ENCODE results near the gene THBS2. TPM values are rescaled to one million over a fixed set of nuclear protein-coding genes. Genes with fewer than 3 reads are reported as not detected.

THBS2 gene
- total RNA-seq, 1 donor from 2014 or later, result not detected

DNA sequence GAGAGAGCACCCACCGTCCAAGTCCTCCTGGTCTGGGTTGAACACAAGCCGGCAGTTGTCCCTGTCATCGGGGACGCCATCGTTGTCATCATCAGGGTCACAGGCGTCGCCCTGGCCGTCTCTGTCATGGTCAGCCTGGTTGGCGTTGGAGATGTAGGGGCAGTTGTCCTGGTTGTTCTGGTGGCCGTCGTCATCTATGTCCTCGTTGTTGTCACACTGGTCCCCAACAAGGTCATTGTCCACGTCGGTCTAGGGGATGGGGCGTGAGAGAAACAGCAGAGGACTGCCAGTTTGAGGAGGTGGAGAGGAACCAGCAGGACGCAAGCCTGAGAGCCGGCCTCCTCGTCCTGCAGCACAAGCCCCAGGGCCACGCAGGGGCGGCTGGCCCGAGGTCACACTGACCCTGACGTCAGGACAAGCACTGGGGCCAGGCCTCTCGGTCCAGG lies 28.5 kb downstream of the THBS2 start:
- no peaks in the 10 kb centered on the region for H3K27me3 Mint-ChIP-seq

DNA sequence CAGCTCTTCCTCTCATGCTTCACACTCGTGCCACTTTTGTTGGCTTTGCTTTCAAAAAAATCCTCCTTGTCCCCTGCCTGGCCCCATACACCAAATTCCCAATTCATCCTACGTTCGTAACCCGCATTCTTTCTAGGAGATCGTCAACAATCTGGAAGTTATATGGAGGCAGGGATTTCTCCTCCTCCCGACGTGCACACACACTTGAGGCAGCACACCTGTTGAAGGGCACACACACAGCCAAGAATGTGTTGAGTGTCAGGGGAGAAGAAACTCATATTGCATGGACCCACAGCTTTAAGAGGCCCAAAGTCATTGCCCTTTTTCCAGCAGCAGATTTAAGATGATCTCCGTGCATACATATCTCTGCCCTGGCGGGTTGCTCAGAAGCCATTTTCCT lies 28.9 kb downstream of the THBS2 start:
- Mint-ChIP-seq H3K27me3 (no peaks in the 10 kb centered on the region), H3K36me3 (ENCODE audit: insufficient read depth) (no peaks in the 10 kb centered on the region), H3K4me1 (ENCODE audit: low read depth) (peaks cover 3% of the 10 kb centered on the region), H3K4me3 (ENCODE audit: low read depth) (no peak overlapping the region), H3K9me3 (ENCODE audit: low read depth) (no peaks in the 10 kb centered on the region), H3K27ac (no peak overlapping the region)
- DNase-seq (ENCODE audit: low spot score, unreplicated experiment), result no peak
- TF ChIP-seq, protein P1, sequence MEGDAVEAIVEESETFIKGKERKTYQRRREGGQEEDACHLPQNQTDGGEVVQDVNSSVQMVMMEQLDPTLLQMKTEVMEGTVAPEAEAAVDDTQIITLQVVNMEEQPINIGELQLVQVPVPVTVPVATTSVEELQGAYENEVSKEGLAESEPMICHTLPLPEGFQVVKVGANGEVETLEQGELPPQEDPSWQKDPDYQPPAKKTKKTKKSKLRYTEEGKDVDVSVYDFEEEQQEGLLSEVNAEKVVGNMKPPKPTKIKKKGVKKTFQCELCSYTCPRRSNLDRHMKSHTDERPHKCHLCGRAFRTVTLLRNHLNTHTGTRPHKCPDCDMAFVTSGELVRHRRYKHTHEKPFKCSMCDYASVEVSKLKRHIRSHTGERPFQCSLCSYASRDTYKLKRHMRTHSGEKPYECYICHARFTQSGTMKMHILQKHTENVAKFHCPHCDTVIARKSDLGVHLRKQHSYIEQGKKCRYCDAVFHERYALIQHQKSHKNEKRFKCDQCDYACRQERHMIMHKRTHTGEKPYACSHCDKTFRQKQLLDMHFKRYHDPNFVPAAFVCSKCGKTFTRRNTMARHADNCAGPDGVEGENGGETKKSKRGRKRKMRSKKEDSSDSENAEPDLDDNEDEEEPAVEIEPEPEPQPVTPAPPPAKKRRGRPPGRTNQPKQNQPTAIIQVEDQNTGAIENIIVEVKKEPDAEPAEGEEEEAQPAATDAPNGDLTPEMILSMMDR (IDR thresholded peaks at IDR 0.05; ENCODE audit: unreplicated experiment), result no peak

More for the DNA sequence above, 28.5 kb downstream of the THBS2 start:
- Mint-ChIP-seq H3K4me3 (ENCODE audit: low read depth) (no peak overlapping the region), H3K27ac (no peak overlapping the region), H3K4me1 (ENCODE audit: low read depth) (peaks cover 3% of the 10 kb centered on the region), H3K36me3 (ENCODE audit: insufficient read depth) (no peaks in the 10 kb centered on the region), H3K9me3 (ENCODE audit: low read depth) (no peaks in the 10 kb centered on the region)
- DNase-seq (ENCODE audit: low spot score, unreplicated experiment), result no peak
- TF ChIP-seq, protein P1 (IDR thresholded peaks at IDR 0.05; ENCODE audit: unreplicated experiment), result no peak

DNA sequence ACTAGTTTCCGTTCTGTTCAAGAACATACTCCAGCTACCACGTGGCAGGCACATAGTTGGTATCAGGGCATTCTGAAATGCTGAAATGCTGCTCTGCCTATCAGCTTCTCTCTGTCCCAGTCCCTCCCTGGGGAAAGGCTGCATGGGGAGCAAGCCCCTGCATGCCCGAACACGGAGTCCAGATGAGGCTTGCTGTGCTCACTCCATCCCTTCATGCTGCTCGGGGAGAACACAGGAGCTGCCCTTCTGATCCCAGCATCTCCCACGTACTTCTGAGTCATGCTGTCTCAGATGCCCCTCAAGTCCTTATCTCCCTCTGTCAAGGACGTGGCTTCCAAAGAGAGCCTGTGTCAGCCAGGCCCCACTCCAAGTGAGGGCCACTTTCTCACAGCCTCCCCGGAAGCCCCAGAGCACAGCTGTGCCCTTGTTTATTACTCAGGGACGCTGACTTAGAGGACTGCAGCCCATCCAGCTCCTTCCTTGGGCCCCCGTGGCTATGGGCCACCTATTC lies 29.4 kb downstream of the THBS2 start:
- H3K4me1 Mint-ChIP-seq (ENCODE audit: low read depth), result peaks cover 1% of the 10 kb centered on the region
- TF ChIP-seq, protein P1 (IDR thresholded peaks at IDR 0.05; ENCODE audit: unreplicated experiment), result no peak
- H3K9me3 Mint-ChIP-seq (ENCODE audit: low read depth), result no peaks in the 10 kb centered on the region
- H3K27me3 Mint-ChIP-seq, result no peaks in the 10 kb centered on the region
- no peak overlapping the region for H3K4me3 Mint-ChIP-seq (ENCODE audit: low read depth)
- DNase-seq (ENCODE audit: low spot score, unreplicated experiment), result no peak
- H3K36me3 Mint-ChIP-seq (ENCODE audit: insufficient read depth), result no peaks in the 10 kb centered on the region
- no peak overlapping the region for H3K27ac Mint-ChIP-seq

DNA sequence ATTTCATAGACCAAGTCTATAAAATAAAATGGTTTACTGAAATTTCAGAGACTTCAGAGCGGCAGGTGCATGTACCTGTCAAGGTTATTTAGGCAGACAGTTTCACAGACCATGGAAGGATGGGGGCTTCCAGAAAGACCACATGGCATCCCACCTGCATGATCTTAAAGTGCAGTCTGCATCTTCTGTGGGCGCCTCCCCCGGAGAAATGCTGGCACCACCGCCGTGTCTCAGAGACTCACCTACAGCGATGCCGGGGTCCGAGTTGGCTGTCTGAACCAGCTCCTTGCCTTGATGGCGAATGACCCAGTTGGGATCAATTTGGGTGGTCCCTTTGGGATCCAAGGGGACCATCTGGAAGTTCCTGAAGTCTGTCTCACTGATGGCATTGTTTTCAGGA lies 30.6 kb downstream of the THBS2 start:
- Mint-ChIP-seq H3K27ac (no peak overlapping the region), H3K9me3 (ENCODE audit: low read depth) (no peaks in the 10 kb centered on the region), H3K36me3 (ENCODE audit: insufficient read depth) (no peaks in the 10 kb centered on the region)

DNA sequence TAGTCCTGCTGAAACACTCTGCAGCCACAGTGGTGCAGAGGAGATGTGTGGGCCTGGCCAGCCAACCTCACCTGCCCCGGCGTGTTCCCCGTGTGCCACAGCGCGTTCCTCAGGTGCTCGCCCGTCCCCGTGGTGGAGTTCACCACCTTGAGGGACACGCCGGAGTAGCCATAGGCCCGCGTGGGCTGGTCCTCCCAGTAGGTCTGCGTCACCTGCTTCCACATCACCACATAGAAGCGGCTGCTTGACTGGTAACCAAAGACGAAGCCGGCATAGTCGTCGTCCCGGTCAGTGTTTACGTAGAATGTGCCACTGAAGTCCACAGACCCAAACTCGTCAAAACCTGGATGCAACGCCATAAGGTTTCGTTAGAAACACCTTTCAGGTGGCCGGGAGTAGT lies 31.5 kb downstream of the THBS2 start:
- TF ChIP-seq, protein P1 (IDR thresholded peaks at IDR 0.05; ENCODE audit: unreplicated experiment), result no peak
- peaks cover 1% of the 10 kb centered on the region for H3K4me1 Mint-ChIP-seq (ENCODE audit: low read depth)
- no peak overlapping the region for H3K4me3 Mint-ChIP-seq (ENCODE audit: low read depth)
- H3K9me3 Mint-ChIP-seq (ENCODE audit: low read depth), result no peaks in the 10 kb centered on the region
- no peak overlapping the region for H3K27ac Mint-ChIP-seq
- no peaks in the 10 kb centered on the region for H3K36me3 Mint-ChIP-seq (ENCODE audit: insufficient read depth)
- no peaks in the 10 kb centered on the region for H3K27me3 Mint-ChIP-seq
- no peak for DNase-seq (ENCODE audit: low spot score, unreplicated experiment)

More for the DNA sequence above, 30.6 kb downstream of the THBS2 start:
- Mint-ChIP-seq H3K4me1 (ENCODE audit: low read depth) (peaks cover 1% of the 10 kb centered on the region), H3K4me3 (ENCODE audit: low read depth) (no peak overlapping the region), H3K27me3 (no peaks in the 10 kb centered on the region)
- TF ChIP-seq, protein P1 (IDR thresholded peaks at IDR 0.05; ENCODE audit: unreplicated experiment), result no peak
- no peak for DNase-seq (ENCODE audit: low spot score, unreplicated experiment)

All from progenitor cell of endocrine pancreas (in vitro differentiated cells).